Transverse colon (tissue), 4 donors: ENCODE measurements around the gene ZNF524. TPM values are rescaled to one million over a fixed set of nuclear protein-coding genes. Genes with fewer than 3 reads are reported as not detected.

Source experiments
- DNase-seq: peaks from one replicate; pipeline ENCODE4 v3.0.0-alpha.2; 2019
- H3K27ac ChIP-seq, 4 donors: fragments of 200-600 bp; sonication (generic); 2 replicates each; pipeline ENCODE4 v1.5.1; 2016 to 2018; ENCODE audit warnings: inconsistent platforms in 4 of 4
- H3K27me3 ChIP-seq: fragments of 200-600 bp; sonication (generic); 2 replicates; pipeline ENCODE4 v1.5.1; 2017; ENCODE audit warnings: inconsistent platforms
- H3K36me3 ChIP-seq, 4 donors: fragments of 200-600 bp; sonication (generic); 2 replicates each; pipeline ENCODE4 v1.5.1; 2017 to 2019; ENCODE audit warnings: inconsistent platforms in 4 of 4
- H3K4me1 ChIP-seq, 4 donors: fragments of 200-600 bp; sonication (generic); 2 replicates each; pipeline ENCODE4 v1.5.1; 2017 to 2020; ENCODE audit warnings: inconsistent platforms in 4 of 4
- H3K4me3 ChIP-seq, 4 donors: fragments of 200-600 bp; sonication (generic); 1 replicate in 1 of 4; 2 replicates in 3 of 4; pipeline versions ENCODE4 v1.5.1 to v1.6.1; 2017 to 2019; ENCODE audit warnings: inconsistent platforms in 4 of 4
- H3K9me3 ChIP-seq, 2 donors: fragments of 200-600 bp; sonication (generic); 2 replicates each; pipeline ENCODE4 v1.5.1; 2017 to 2019; ENCODE audit warnings: inconsistent platforms in 2 of 2
- EP300 ChIP-seq: sonication (generic); formaldehyde crosslinking; IDR thresholded peaks from one replicate; pipeline ENCODE4 v1.6.1; 2017; ENCODE audit warnings: antibody characterized with exemption, low read depth
- POLR2A ChIP-seq: fragments of 450-650 bp; IDR thresholded peaks from one replicate; pipeline ENCODE4 v1.6.1; 2016; ENCODE audit warnings: antibody characterized with exemption, mild to moderate bottlenecking, moderate library complexity
- POLR2AphosphoS5 ChIP-seq, 3 donors: sonication (generic); formaldehyde crosslinking; IDR thresholded peaks; one replicate each; pipeline ENCODE4 v1.6.1; 2016; ENCODE audit warnings: antibody characterized with exemption in 3 of 3
- WGBS, 2 donors: methylation state at CpG; one replicate each; pipeline ENCODE4 v1.1.5; 2018; ENCODE audit warnings: low coverage in 1 of 2; 5-methylcytosine and 5-hydroxymethylcytosine counted together
- in situ Hi-C, 4 donors: fragments of 200-750 bp; cut with MboI; loops; one replicate each; pipeline versions ENCODE4 v1.15.0 to v1.15.1; 2017; ENCODE audit warnings: low sequenced_read_pairs in 3 of 4, low pct_ligation_motif_present in 1 of 4, low pct_unique_long_range_greater_than_20kb in 1 of 4
- intact Hi-C: fragments of 100-400 bp; cut with DNase I; formaldehyde crosslinking; loops from one replicate; pipeline ENCODE4 v1.15.1; 2023; ENCODE audit warnings: low total_unique reads
- total RNA-seq, 4 donors: library from RNA; depleted of rRNA; stranded (reverse); fragments of >200 nt; gene quantifications; one replicate each; pipeline ENCODE4 v1.1.0, GENCODE V29; 2016
- TF ChIP-seq, protein P1 (sequence below), 5 experiments: fragments of 200-600 bp in 3 of 5; fragments of 450-650 bp in 2 of 5; sonication (generic) in 3 of 5; IDR thresholded peaks; 1 replicate in 2 of 5; 2 replicates in 3 of 5; pipeline ENCODE4 v1.5.1; 2016 to 2017; ENCODE audit warnings: antibody characterized with exemption in 5 of 5, inconsistent platforms in 3 of 5, mild to moderate bottlenecking in 2 of 5, moderate library complexity in 1 of 5

ZNF524 gene
- total RNA-seq, 4 donors from 2014 or later = 17.7 to 51.1 (median 37.9) TPM

DNA sequence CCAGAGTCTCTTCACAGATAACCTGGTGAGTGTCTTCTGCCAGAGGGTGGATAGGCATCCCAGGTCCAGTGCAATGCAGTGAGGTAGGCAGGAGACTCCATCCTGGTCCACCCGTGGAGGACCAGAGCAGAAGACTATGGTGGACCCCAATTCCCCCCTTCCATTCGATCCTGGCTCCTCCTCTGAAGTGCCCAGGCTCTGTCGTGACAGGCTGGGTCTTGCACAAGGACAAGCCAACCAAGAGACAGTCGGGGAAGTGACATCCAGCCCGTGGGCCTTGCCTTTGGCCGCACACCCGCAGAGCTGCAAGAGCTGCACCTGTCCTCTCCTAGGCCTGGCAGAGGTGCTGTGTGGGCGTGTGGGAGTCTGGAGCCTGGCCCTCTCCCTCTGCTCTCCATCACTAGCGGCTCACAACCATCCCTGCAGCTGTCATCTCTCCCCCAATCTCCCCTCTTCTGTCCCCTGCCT, 21.2 kb downstream of the ZNF524 start:
- Histone ChIP-seq H3K27ac (no peak overlapping the region), H3K4me3 (no peak overlapping the region), H3K9me3 (no peaks in the 10 kb centered on the region), H3K27me3 (no peaks in the 10 kb centered on the region), H3K36me3 (peaks cover 0 to 12% (median 5%) of the 10 kb centered on the region in 4 donors), H3K4me1 (peaks cover 0 to 14% (median 6%) of the 10 kb centered on the region in 4 donors)
- intact Hi-C loops (no loop called here), in situ Hi-C loops (loop anchor here in 1 of 4 donors (10.0 kb wide), 1 partner anchor 106 kb away; no protein-coding TSS in a partner anchor)
- DNase-seq = no peak
- 80% methylated on average over 9 of the region's 9 CpGs; no CpG with 5 or more reads in 1 of the 2 donors for WGBS, 2 donors
- TF ChIP-seq POLR2AphosphoS5 (IDR thresholded peaks at IDR 0.05) (no peak), POLR2A (no peak), EP300 (no peak)
- TF ChIP-seq, protein P1, sequence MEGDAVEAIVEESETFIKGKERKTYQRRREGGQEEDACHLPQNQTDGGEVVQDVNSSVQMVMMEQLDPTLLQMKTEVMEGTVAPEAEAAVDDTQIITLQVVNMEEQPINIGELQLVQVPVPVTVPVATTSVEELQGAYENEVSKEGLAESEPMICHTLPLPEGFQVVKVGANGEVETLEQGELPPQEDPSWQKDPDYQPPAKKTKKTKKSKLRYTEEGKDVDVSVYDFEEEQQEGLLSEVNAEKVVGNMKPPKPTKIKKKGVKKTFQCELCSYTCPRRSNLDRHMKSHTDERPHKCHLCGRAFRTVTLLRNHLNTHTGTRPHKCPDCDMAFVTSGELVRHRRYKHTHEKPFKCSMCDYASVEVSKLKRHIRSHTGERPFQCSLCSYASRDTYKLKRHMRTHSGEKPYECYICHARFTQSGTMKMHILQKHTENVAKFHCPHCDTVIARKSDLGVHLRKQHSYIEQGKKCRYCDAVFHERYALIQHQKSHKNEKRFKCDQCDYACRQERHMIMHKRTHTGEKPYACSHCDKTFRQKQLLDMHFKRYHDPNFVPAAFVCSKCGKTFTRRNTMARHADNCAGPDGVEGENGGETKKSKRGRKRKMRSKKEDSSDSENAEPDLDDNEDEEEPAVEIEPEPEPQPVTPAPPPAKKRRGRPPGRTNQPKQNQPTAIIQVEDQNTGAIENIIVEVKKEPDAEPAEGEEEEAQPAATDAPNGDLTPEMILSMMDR (IDR thresholded peaks at IDR 0.05) = no peak

DNA sequence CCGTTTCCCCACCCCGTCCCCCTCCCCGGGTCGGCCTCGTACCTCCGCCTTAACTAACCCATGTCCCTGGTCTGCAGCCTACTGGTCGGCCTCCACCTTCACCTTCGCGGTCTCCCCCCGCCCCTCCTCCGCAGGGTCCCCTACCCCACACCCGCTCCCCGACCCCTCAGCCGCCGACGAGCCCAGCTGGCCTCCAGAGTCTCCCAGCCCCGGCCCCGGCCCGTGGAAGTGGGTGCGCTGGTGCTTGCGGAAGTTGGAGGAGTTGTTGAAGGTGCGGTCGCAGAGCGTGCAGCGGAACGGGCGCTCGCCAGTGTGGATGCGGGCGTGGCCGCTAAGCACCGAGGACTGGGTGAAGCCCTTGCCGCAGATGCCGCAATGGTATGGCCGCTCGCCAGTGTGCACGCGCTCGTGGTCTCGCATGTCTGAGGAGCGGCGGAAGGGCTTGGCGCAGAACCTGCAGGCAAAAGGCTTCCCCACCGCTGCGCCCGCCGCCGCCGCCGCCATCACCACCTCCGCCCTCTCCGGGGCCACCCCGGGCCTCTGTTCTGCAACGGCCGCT, 21.7 kb downstream of the ZNF524 start:
- Histone ChIP-seq H3K27ac (no peak overlapping the region), H3K4me1 (peaks cover 0 to 14% (median 6%) of the 10 kb centered on the region in 4 donors), H3K27me3 (no peaks in the 10 kb centered on the region), H3K4me3 (no peak overlapping the region), H3K9me3 (no peaks in the 10 kb centered on the region), H3K36me3 (peaks cover 0 to 10% (median 3%) of the 10 kb centered on the region in 4 donors)
- 95% methylated on average over 52 of the region's 55 CpGs; no CpG with 5 or more reads in 1 of the 2 donors for WGBS, 2 donors
- intact Hi-C loops = no loop called here
- in situ Hi-C loops = loop anchor here in 1 of 4 donors (10.0 kb wide), 1 partner anchor 107 kb away; no protein-coding TSS in a partner anchor
- DNase-seq = no peak
- TF ChIP-seq POLR2A (no peak), POLR2AphosphoS5 (IDR thresholded peaks at IDR 0.05) (no peak), EP300 (no peak)
- TF ChIP-seq, protein P1 (IDR thresholded peaks at IDR 0.05) = no peak

DNA sequence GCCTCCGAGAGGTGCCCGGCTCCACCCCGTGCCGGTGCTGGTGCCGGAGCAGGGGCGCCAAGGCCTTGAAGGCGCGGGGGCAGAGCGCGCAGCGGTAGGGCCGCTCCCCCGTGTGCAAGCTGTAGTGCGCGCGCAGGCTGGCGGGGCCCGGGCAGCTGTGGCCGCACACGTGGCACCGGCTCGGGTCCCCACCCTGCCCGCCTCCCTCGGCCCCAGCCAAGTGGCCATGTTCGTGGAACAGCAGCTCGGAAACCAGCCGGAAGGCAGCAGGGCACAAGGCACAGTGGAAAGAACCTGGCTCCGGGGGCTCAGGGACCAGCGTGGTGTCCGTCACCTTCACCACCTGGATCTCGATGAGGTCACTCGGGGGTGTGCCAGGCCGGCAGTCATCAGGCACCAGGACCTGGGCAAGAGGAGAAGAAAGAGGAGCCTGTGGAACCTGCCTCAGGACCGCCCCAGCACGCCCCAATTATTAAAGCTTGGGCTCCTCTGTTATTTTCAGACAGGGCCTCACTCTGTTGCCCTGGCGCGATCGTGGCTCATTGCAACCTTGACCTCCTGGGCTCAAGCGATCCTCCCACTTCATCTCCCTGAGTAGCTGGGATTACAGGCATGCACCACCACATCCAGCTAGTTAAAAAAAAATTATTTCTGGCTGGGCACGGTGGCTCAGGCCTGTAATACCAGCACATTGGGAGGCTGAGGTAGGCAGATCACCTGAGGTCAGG, 22.3 kb downstream of the ZNF524 start:
- TF ChIP-seq, protein P1 (IDR thresholded peaks at IDR 0.05) = no peak
- TF ChIP-seq POLR2AphosphoS5 (IDR thresholded peaks at IDR 0.05) = no peak
- no peak for TF ChIP-seq EP300
- TF ChIP-seq POLR2A = no peak
- WGBS, 2 donors = 90 to 91% methylated on average over 4 to 40 of the region's 40 CpGs
- intact Hi-C loops (no loop called here), in situ Hi-C loops (loop anchor here in 1 of 4 donors (10.0 kb wide), 1 partner anchor 108 kb away; no protein-coding TSS in a partner anchor)
- H3K4me1 ChIP-seq = peaks cover 0 to 14% (median 6%) of the 10 kb centered on the region in 4 donors
- no peaks in the 10 kb centered on the region for H3K27me3 ChIP-seq
- peaks cover 0 to 8% (median 3%) of the 10 kb centered on the region in 4 donors for H3K36me3 ChIP-seq
- H3K27ac ChIP-seq = no peak overlapping the region
- DNase-seq = no peak
- H3K4me3 ChIP-seq = no peak overlapping the region
- no peaks in the 10 kb centered on the region for H3K9me3 ChIP-seq

DNA sequence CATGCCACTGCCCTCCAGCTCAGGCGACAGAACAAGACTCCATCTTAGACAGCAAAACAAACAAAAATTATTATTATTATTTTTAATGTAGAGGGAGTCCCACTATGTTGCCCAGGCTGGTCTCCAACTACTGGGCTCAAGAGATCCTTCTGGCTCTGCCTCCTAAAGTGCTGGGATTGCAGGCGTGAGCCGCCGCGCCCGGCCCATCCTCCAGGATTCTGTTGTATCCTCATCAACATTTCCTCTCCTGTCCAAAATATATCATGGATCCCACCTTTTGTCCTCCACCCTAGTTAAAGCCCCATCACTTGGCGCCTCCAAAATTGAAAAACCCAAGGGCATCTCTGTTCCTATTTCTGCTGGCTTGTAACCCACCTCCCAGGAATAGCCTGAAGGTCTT, 23.0 kb downstream of the ZNF524 start:
- no peaks in the 10 kb centered on the region for H3K9me3 ChIP-seq
- H3K4me1 ChIP-seq = peaks cover 0 to 14% (median 6%) of the 10 kb centered on the region in 4 donors
- peak overlapping the region in 1 of 4 donors; percentile 96 for H3K27ac ChIP-seq
- WGBS, 2 donors = 96% methylated on average over 7 of the region's 7 CpGs; no CpG with 5 or more reads in 1 of the 2 donors
- TF ChIP-seq POLR2A = no peak
- no peak for TF ChIP-seq EP300
- TF ChIP-seq, protein P1 (IDR thresholded peaks at IDR 0.05) = no peak
- TF ChIP-seq POLR2AphosphoS5 (IDR thresholded peaks at IDR 0.05) = no peak
- in situ Hi-C loops (loop anchor here in 1 of 4 donors (10.0 kb wide), 1 partner anchor 108 kb away; no protein-coding TSS in a partner anchor), intact Hi-C loops (no loop called here)
- H3K4me3 ChIP-seq = no peak overlapping the region
- peaks cover 0 to 5% (median 1%) of the 10 kb centered on the region in 4 donors for H3K36me3 ChIP-seq
- no peak for DNase-seq
- no peaks in the 10 kb centered on the region for H3K27me3 ChIP-seq
